Lower leg skin (tissue), 3 donors: Measurements from ENCODE around the gene GIT1.

Experiments used
- CTCF ChIP-seq, 3 donors: fragments of 450-650 bp; IDR thresholded peaks; one replicate each; pipeline ENCODE4 v1.5.1; 2016; ENCODE audit warnings: antibody characterized with exemption in 3 of 3, mild to moderate bottlenecking in 3 of 3, moderate library complexity in 2 of 3
- POLR2A ChIP-seq, 2 donors: fragments of 450-650 bp; IDR thresholded peaks; one replicate each; pipeline ENCODE4 v1.6.1; 2016 to 2017; ENCODE audit warnings: antibody characterized with exemption in 2 of 2, mild to moderate bottlenecking in 1 of 2, moderate library complexity in 1 of 2

GRCh38 chr17:29629839-29630238 is 40.4 kb upstream of the GIT1 start:
- no peak for TF ChIP-seq CTCF (IDR thresholded peaks at IDR 0.05)
- no peak for TF ChIP-seq POLR2A (IDR thresholded peaks at IDR 0.05)
